CD4-positive, alpha-beta T cell treated with Interleukin-15 for 4 hours (primary cell): Measurements from ENCODE around the gene TTC7B.

ENCODE experiments used
- DNase-seq: peaks from one replicate; pipeline ENCODE4 v3.0.0-alpha.2; 2020; ENCODE audit warnings: low spot score

The TTC7B gene

DNA sequence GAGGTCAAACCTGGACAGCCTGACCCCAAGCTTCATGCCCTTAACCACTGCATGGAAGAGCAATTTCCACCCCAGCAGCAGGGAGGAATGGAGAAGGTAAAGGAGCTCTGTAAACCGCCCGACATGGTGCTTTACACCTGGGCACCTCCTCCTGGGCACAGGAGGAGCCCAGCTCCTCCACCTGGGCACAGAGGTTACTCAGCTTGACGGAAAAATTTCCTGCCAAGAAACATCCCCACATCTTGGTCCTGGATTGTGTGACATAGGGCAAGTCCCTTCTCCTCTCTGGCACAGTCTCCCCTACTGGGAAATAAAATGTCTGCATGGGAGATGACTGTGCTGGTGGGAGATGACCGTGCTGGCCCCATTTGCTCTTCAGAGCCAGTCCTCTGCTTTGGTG, 40.8 kb downstream of the TTC7B start:
- DNase-seq: no peak

DNA sequence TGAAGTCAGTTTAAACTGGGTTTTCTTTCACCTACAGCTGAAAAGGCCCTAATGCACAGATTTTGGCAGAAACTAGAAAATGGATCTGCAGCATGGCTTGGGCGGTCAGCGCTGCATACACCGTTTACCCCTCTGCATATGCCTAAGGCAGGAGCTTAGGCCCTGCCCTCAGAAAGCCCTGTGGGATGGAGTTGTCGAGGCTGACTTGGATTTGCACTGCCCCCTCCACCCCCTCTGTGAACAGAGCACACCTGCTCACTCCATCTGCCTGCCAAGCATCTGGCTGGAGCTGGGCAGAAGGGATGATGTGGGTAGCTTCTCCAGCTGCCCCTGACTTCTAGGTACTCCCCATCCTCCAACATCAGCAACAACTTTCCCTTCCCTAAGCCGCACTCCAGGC, 41.9 kb downstream of the TTC7B start:
- DNase-seq: no peak

DNA sequence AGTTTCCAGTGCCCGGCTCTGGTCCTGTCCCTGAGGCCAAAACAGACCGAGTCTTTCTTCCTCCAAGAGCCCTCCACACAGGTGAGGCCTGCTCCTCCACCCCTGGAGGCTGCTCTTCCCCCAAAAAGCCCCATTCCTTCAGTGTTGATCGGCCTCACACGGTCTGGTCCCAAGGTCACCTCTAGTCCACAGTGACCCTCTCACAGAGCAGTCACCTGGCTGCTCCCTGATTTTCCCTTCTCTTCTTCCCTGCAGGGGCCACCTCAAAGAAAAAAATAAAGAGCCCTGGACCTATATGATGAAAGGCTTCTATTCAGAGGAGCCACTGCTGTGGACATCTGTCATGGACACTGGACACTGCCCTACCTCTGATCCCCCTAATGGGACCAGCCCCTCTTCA, 42.5 kb downstream of the TTC7B start:
- DNase-seq: no peak

- DNase-seq: no peak
These were observed 43.1 kb downstream of the TTC7B start for GRCh38 chr14:90773196-90773486.

DNA sequence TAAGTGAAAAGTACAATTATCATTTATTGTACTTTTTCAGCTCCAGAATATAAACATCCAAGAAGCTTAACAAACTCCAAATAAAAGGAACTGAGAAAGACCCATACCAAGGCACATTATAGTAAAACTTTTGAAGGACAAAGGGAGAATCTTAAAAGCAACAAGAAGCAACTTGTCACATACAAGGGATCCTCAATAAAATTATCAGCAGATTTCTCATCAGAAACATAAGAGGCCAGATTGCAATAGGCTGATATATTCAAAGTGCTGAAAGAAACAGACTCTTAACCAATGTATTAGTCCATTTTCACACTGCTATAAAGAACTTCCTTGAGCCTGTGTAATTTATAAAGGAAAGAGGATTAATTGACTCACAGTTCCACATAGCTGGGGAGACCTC, 48.3 kb downstream of the TTC7B start:
- no peak for DNase-seq

- DNase-seq: no peak
These were observed 55.5 kb downstream of the TTC7B start for GRCh38 chr14:90760591-90761316.

- DNase-seq: no peak
These were observed 56.2 kb downstream of the TTC7B start for GRCh38 chr14:90760078-90760444.

GRCh38 chr14:90759370-90760077, 56.7 kb downstream of the TTC7B start:
- no peak for DNase-seq

- DNase-seq: no peak
These were observed 57.3 kb downstream of the TTC7B start for GRCh38 chr14:90758959-90759358.

GRCh38 chr14:90758028-90758889, 58.0 kb downstream of the TTC7B start:
- DNase-seq: peak; percentile 95

- no peak for DNase-seq
These were observed 58.8 kb downstream of the TTC7B start for GRCh38 chr14:90757452-90757851.

DNA sequence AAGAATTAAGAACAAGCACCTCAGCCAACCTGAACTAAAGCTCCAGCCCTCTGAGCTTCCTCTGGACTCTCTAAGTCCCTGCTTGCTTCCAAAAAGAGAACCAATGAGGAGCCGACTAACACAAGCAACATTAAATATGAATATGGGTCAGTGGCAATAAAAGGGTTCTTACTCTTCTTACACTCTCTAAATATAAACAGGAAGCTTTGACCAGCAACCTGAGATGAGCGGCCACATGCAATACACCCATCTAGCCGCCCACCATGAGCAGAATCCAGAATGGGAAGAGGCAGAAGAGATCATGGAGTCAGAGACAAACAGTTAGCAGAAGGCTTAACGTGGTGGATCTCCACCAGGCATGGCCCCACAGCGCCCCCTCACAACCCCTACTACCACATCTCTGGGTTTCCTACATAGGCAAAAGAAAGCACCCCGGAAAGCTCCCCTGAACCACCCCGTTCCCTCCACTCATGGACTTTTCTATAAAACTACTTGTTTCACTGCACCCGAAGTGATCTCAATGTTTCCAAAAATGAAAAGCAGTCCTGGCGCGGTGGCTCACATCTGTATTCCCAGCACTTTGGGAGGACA, 59.4 kb downstream of the TTC7B start:
- DNase-seq: no peak

DNA sequence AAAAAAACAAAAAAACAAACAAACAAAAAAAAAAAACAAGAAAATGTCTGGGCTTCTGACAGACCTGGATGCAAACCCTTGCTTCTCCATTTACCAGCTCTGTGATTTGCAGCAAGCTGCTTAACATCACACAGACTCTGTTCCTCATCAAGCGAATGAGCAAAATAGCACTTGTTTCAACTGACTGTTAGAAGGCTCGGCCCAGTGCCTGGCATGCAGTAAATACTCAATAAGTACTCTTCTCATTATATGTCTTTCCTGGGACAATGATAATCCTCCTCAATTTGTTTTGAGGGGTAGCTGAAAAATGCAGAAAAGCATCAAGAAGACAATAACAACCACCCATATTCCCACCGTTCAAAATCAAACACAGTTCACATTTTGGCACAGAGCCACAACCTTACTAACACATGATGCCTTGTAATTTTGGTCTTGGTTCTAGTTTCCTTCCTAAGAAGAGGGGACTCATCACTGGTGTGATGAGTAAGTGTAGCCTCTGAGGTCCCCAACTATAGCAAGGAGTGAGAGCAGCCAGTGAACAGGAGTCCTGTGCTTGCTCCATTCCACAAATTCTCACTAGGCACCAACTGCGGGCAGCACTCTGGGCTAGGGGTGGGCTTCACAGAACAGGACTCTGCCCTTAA, 60.4 kb downstream of the TTC7B start:
- DNase-seq: no peak

DNA sequence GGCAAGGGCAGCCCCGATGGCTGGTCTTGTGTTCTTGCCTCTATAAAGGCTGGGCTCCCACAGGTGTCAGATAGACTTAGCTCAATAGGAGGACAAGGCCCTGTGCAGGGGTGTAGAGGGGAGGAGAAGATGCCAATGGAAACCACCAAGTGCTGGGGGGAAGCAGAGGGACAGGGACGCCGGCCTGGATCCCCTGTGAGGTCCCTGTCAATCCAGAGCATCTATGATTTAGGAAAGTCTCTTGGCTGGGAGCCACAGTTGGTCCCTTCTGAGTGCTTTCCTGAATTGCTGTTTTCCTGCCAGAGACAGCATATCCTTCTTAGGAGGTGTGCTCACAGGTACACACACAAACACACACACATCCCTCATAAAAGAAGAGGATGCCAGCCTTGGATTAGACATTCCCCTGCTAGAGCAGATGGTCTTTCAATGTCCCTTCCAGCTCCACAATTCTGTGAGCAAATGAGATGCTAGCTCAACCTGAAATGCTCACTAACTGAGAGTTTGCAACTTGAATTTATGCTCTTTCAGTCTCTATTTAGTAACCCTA, 62.7 kb downstream of the TTC7B start:
- no peak for DNase-seq

- no peak for DNase-seq
These were observed 65.5 kb downstream of the TTC7B start for GRCh38 chr14:90750701-90751100.

- DNase-seq: no peak
These were observed 66.0 kb downstream of the TTC7B start for GRCh38 chr14:90750191-90750590.

- no peak for DNase-seq
These were observed 68.3 kb downstream of the TTC7B start for GRCh38 chr14:90747909-90748308.

DNA sequence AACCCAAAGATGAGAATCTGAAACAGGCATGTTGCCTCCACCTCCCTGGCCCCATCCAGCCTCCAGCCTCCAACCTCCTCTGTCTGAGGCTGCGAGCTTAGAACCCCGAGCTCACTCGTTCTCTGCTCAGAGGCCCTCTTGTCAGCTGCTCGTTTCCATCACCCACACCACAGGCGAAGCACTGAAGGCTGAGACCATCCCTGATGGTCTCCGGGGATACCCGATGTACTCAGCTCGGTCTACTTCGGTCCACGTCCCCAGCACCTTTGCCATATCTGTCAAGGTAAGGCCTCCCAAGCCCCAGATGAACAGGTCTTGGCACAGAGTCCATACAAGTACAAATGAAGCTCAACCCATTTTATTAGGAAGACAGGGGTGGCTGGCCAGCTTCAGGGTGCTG, 72.4 kb downstream of the TTC7B start:
- no peak for DNase-seq

DNA sequence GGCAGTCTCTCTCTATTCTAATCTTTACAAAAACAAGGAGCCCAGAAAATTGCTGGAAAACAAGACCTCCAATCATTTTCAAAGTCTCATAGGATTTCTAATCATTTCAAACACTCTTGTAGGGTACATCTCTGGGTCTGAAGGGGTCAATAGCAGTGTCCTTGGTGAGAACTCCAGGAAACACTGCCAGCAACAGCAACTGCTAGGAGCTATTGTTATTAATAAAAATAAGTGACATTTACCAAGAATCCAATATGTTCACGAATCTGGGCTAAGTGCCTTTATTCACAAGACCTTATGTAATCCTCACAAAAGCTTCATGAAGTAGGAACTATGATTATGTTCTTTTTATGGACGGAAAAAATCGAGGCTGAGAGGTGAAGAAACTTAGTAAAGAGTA, 72.8 kb downstream of the TTC7B start:
- DNase-seq: no peak

DNA sequence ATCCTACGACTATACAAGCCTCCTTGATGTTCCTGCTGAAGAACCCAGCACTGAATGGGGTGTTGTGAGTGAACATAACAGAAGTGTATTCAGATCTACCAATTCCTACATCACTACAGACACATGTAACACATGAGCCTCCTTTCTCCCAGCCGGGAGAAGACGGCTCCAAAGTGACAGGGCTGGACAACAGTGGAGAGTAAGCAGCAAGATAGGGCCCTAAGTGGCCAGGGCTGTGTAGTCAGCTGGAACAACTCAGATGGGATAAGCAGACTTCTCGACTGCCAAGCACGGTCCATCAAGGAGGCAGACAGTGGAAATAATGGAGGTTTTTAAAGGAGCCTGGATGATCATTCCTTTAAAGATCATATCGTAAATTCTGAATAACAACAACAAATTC, 73.5 kb downstream of the TTC7B start:
- DNase-seq: no peak

DNA sequence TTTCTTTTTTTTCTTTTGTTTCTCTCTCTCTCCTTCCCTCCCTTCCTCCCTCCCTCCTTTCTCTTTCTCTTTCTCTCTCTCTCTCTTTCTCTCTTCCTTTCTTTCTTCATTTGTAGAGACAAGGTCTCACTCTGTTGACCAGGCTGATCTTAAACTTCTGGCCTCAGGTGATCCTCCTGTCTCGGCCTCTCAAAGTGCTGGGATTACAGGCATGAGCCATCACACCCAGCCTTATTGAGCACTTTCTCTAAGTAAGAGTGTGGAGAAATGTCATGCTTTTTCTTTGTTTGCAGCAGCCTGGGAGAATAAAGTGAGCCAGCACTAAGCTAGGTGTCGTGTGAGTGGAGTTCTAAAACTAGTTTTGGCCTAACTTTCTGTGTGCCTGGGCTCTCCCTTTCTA, 74.0 kb downstream of the TTC7B start:
- DNase-seq: no peak

DNA sequence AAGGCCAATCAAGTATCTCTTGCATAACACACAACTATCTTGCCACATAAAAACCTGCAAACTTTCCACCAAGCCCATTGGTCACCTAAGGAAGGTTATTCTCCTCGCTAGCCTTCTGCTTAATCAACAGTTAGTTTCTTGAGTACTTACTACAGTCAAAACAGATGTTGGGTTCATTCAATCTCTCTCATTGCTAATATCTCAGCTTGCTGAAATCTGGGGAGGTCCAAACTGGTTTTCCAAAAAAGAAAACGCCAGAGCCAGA, 74.6 kb downstream of the TTC7B start:
- no peak for DNase-seq
